Keratinocyte (primary cell): ENCODE measurements around the gene C4orf51.

Experiments
- CTCF ChIP-seq, 3 experiments: IDR thresholded peaks in 1 of 3; conservative IDR thresholded peaks in 1 of 3; optimal IDR thresholded peaks in 1 of 3; 2 replicates in 2 of 3; 3 replicates in 1 of 3; pipeline versions ENCODE3 to v1.5.1; 2011; ENCODE audit warnings: low read length in 3 of 3, mild to moderate bottlenecking in 3 of 3, moderate library complexity in 2 of 3, control low read depth in 1 of 3, inconsistent platforms in 1 of 3; ENCODE audit not compliant: insufficient read depth in 2 of 3; ENCODE audit errors: extremely low read depth in 1 of 3
- EZH2 ChIP-seq: IDR thresholded peaks from one replicate; pipeline ENCODE4 v1.6.1; 2012; ENCODE audit warnings: inconsistent platforms, mild to moderate bottlenecking, low read length, moderate library complexity

- TF ChIP-seq CTCF (optimal IDR thresholded peaks at IDR 0.05 in 1 of 3, IDR thresholded peaks at IDR 0.05 in 1 of 3, conservative IDR thresholded peaks at IDR 0.05 in 1 of 3; ENCODE audit: extremely low read depth in 1 of 3, insufficient read depth in 2 of 3, low read length in 3 of 3), result no peak
- no peak for TF ChIP-seq EZH2
Measured at GRCh38 chr4:145681956-145682355, 2.0 kb downstream of the C4orf51 start.
